ENCODE data around the gene CLEC2L. TPM values are rescaled to one million over a fixed set of nuclear protein-coding genes. Genes with fewer than 3 reads are reported as not detected.

Gene CLEC2L
- total RNA-seq: not detected in 2 replicates

DNA sequence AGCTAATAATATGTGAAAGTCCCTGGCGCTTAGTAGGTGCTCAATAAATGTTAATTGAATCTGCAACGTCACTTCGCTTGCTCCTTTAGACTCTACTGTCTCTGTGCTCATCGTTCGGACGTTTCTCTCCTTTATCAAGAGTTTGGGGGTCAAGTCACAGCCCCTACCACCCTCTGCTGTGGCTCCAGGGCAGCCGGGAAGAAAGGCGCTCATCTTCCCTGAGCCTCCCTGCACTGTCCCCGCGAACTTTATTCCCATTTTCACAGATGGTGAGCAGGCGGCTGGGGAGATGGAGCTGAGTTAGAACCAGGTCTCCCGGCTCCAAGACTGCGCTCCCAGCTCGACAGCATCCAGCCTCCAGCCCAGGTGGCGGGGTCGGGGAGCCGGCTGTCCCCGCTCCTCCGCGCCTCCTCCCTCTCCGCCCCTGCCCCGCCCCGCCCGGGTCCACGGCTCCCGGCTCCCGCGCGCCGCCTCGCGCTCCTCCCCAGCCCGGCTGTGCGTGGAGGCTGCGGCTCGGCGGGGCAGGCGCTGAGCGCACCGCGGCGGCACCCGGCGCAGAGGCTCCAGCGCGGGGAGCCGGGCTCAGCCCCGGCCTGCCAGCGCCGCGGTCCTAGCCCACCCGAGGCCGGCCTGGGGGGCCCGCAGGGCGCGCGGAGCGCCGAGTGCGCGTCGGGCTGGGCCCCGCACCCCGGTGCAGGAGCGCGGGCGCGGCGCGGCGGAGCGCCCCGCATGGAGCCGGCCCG, at the start of gene CLEC2L:
Gene CLEC2L (plus strand): TSS at position 487 of the 743 bp plus-strand sequence. CDS start 243 bp downstream, at position 730.
- H3K4me1 Mint-ChIP-seq: peaks cover 4% of the 10 kb centered on the region
- no peak within 1 kb of the TSS for H3K27ac Mint-ChIP-seq
- H3K36me3 Mint-ChIP-seq (ENCODE audit: low read depth): no peaks in the 10 kb centered on the region
- peaks cover 4% of the 10 kb centered on the region for H3K9me3 Mint-ChIP-seq
- no peak for DNase-seq
- intact Hi-C loops (cut with micrococcal nuclease): no loop called here
- H3K4me3 Mint-ChIP-seq: no peak within 1 kb of the TSS
- H3K27me3 Mint-ChIP-seq: peaks cover 44% of the 10 kb centered on the region

- H3K4me1 Mint-ChIP-seq: no peaks in the 10 kb centered on the region
- no peak overlapping the region for H3K4me3 Mint-ChIP-seq
- intact Hi-C loops (cut with micrococcal nuclease): no loop called here
- H3K27ac Mint-ChIP-seq: no peak overlapping the region
- DNase-seq: no peak
- no peaks in the 10 kb centered on the region for H3K9me3 Mint-ChIP-seq
- no peaks in the 10 kb centered on the region for H3K36me3 Mint-ChIP-seq (ENCODE audit: low read depth)
- peaks cover 7% of the 10 kb centered on the region for H3K27me3 Mint-ChIP-seq
Measured at GRCh38 chr7:139476139-139476538, 47.3 kb upstream of the CLEC2L start.

DNA sequence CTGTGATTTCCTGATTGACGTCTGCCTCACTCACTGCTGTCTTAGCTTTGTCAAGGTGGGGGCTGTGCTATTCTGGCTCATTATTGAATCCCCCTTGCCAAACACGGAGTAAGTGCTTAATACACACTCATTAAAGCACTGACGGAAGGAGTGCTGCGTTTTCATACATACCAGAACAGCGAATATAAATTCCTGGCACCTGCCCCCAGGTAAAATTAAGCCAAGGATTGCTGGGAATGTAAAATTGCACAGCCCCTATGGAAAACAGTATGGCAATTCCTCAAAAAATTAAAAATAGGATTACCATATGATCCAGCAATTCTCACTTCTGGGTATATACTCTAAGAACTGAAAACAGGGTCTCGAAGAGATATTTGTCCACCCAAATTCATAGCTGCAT, 46.6 kb upstream of the CLEC2L start:
- intact Hi-C loops (cut with micrococcal nuclease): no loop called here
- Mint-ChIP-seq H3K9me3 (no peaks in the 10 kb centered on the region), H3K36me3 (ENCODE audit: low read depth) (no peaks in the 10 kb centered on the region), H3K27ac (no peak overlapping the region), H3K27me3 (peaks cover 13% of the 10 kb centered on the region), H3K4me1 (no peaks in the 10 kb centered on the region), H3K4me3 (no peak overlapping the region)
- DNase-seq: no peak

- Mint-ChIP-seq H3K36me3 (ENCODE audit: low read depth) (no peaks in the 10 kb centered on the region), H3K27me3 (peaks cover 22% of the 10 kb centered on the region), H3K27ac (no peak overlapping the region), H3K4me3 (no peak overlapping the region), H3K4me1 (peaks cover 1% of the 10 kb centered on the region), H3K9me3 (no peaks in the 10 kb centered on the region)
- DNase-seq: no peak
- intact Hi-C loops (cut with micrococcal nuclease): no loop called here
Measured at GRCh38 chr7:139479620-139480019, 43.9 kb upstream of the CLEC2L start.

DNA sequence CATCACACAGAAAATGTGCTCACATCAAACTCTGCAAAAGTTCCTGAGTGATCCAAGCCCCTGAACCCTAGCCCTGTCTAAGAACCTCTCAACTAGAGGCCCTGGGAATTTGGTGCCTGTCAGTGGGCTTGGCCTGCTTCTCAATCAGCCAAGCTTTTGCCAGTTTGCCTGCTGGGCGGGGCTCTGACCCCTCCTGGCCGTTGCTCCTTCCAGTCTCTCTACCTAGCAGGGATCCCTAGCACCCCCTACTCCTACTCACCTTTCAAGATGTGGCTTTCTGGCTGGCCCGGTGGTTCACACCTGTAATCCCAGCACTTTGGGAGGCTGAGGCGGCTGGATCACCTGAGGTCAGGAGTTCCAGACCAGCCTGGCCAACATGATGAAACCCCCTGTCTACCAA, 42.1 kb upstream of the CLEC2L start:
- intact Hi-C loops (cut with micrococcal nuclease): no loop called here
- H3K4me1 Mint-ChIP-seq: peaks cover 1% of the 10 kb centered on the region
- peaks cover 36% of the 10 kb centered on the region for H3K27me3 Mint-ChIP-seq
- no peak overlapping the region for H3K4me3 Mint-ChIP-seq
- no peak for DNase-seq
- H3K9me3 Mint-ChIP-seq: no peaks in the 10 kb centered on the region
- no peaks in the 10 kb centered on the region for H3K36me3 Mint-ChIP-seq (ENCODE audit: low read depth)
- H3K27ac Mint-ChIP-seq: no peak overlapping the region

DNA sequence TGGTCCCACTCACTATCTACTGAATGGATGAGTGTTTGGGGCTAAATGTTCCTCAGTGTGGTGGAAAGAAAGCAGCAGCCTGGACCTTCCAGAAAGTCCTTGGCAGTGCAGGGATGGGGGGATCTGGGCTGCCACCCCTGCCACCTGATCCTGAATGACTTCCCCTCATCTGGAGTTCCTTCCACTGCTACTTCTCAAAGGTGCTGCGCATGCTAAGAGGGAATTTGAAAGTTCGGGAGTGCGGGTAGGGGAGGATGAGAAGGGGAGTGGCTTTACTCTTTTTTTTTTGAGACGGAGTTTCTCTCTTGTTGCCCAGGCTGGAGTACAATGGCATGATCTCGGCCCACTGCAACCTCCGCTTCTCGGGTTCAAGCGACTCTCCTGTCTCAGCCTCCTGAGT, 41.4 kb upstream of the CLEC2L start:
- H3K4me3 Mint-ChIP-seq: peak overlapping the region; percentile 64
- peaks cover 1% of the 10 kb centered on the region for H3K4me1 Mint-ChIP-seq
- H3K27ac Mint-ChIP-seq: no peak overlapping the region
- H3K27me3 Mint-ChIP-seq: peaks cover 41% of the 10 kb centered on the region
- H3K36me3 Mint-ChIP-seq (ENCODE audit: low read depth): no peaks in the 10 kb centered on the region
- no peak for DNase-seq
- intact Hi-C loops (cut with micrococcal nuclease): no loop called here
- H3K9me3 Mint-ChIP-seq: no peaks in the 10 kb centered on the region

DNA sequence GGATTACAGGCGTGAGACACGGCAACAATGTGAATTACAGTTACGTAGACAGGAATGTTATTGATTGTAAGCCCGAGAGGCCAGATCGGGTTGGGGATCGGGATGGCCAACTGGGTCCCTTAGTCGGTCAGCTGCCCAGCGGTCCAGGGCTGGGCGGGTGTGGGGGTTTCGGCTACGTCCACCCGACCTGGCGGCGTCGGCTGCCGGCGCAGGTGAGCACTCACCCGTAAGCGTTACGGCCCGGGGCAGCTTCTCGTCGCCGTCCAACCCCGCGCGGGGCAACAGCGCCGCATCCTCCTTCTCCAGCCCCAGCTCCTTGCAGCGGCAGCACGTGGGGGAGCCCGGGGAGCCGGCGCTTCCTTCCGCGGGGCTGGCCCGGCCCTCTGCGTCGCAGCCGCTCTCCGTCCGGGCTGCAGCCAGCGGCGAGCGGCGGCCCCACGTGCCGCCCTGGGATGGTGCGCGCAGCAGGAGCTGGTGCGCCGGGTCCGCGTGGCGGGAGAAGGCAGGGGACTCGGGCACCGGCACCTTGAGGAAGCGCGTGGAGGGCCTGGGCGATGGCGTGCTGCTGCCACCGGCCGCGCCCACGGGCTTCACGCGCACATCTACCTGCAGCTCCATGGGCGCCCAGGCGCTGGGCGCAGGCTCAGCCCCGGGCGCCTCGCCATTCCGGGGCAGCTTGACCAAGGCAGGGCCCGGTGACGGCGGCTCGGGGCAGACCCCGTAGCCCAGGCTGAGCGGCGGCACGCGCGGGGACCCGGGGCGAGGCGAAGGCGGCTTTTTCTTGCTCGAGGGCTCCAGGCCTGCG, 40.6 kb upstream of the CLEC2L start:
- peaks cover 46% of the 10 kb centered on the region for H3K27me3 Mint-ChIP-seq

DNA sequence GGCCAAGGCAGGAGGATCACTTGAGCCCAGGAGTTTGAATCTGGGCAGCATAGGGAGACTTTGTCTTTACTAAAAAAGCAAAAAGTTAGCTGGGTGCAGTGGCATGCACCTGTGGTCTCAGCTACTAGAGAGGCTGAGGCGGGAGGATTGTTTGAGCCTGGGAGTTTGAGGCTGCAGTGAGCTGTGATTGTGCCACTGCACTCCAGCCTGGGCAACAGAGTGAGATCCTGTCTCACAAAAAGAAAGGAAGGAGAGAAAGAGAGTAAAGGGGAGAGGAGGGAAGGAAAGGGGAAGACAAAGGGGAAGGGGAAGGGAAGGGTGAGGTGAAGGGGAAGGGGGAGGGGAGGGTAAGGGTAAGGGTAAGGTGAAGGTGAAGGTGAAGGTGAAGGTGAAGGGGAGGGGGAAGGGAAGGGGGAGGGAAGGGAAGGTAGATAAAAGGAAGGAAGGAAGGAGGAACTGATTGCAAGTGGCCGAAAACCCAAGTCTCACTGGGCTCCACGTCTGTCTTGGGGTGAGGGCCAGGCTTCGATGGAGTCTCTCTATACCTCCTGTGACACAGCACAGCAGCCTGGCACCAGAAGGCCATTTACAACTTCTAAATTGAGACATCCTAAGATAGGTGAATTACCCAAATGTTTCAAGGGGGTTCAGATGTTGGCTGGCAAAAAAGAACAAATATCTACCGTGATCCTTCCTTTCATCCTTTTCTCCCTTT, 36.0 kb upstream of the CLEC2L start:
- H3K36me3 Mint-ChIP-seq (ENCODE audit: low read depth): no peaks in the 10 kb centered on the region
- H3K27ac Mint-ChIP-seq: no peak overlapping the region
- no peak overlapping the region for H3K4me3 Mint-ChIP-seq
- H3K27me3 Mint-ChIP-seq: peaks cover 38% of the 10 kb centered on the region
- H3K4me1 Mint-ChIP-seq: no peaks in the 10 kb centered on the region
- DNase-seq: no peak
- no peaks in the 10 kb centered on the region for H3K9me3 Mint-ChIP-seq
- intact Hi-C loops (cut with micrococcal nuclease): no loop called here

More for the DNA sequence above, 40.6 kb upstream of the CLEC2L start:
- Mint-ChIP-seq H3K36me3 (ENCODE audit: low read depth) (no peaks in the 10 kb centered on the region), H3K4me1 (peaks cover 1% of the 10 kb centered on the region), H3K9me3 (no peaks in the 10 kb centered on the region), H3K4me3 (peak overlapping the region; percentile 64), H3K27ac (peak overlapping the region; percentile 41)
- intact Hi-C loops (cut with micrococcal nuclease): no loop called here
- peak; percentile 71 for DNase-seq

GRCh38 chr7:139488810-139489209, 34.7 kb upstream of the CLEC2L start:
- H3K4me3 Mint-ChIP-seq: no peak overlapping the region
- H3K27me3 Mint-ChIP-seq: peaks cover 38% of the 10 kb centered on the region
- no peak overlapping the region for H3K27ac Mint-ChIP-seq
- intact Hi-C loops (cut with micrococcal nuclease): no loop called here
- H3K9me3 Mint-ChIP-seq: no peaks in the 10 kb centered on the region
- no peaks in the 10 kb centered on the region for H3K4me1 Mint-ChIP-seq
- DNase-seq: no peak
- H3K36me3 Mint-ChIP-seq (ENCODE audit: low read depth): no peaks in the 10 kb centered on the region

DNA sequence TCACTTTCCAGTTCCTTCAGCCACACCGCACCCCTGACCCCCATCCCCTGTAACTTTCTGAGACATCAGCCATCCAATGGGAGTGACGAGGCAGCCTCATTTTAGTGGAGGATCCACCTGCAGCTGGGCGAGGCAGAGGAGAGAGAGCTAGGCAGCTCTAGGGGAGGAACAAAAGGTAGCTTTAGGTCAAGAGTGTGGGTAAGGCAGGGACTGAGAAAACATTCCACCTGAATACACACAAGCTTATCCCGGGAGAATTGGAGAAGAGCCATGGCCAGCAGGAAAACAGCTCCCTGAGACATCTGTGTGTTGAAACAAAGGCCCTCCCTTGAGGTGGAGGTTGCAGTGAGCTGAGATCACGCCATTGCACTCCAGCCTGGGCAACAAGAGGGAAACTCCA, 33.4 kb upstream of the CLEC2L start:
- Mint-ChIP-seq H3K27me3 (peaks cover 31% of the 10 kb centered on the region), H3K4me1 (peaks cover 7% of the 10 kb centered on the region), H3K36me3 (ENCODE audit: low read depth) (no peaks in the 10 kb centered on the region), H3K4me3 (no peak overlapping the region), H3K9me3 (no peaks in the 10 kb centered on the region), H3K27ac (no peak overlapping the region)
- intact Hi-C loops (cut with micrococcal nuclease): no loop called here
- no peak for DNase-seq

DNA sequence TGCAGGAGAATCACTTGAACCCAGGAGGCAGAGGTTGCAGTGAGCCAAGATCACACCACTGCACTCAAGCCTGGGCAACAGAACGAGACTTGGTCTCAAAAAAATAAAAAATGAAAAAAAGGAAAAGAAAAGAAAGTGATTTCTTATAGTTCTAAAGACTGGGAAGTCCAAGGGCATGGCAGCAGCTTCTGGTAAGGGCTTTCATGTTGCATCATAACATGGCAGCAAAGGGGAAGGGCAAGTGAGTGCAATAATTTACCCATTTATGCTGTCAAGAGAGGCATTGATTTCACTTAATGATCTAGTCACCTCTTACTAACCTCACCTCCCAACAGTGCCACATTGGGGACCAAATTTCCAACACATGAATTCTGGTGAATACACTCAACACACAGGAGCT, 31.2 kb upstream of the CLEC2L start:
- peaks cover 18% of the 10 kb centered on the region for H3K4me1 Mint-ChIP-seq
- no peak overlapping the region for H3K27ac Mint-ChIP-seq
- H3K36me3 Mint-ChIP-seq (ENCODE audit: low read depth): no peaks in the 10 kb centered on the region
- H3K4me3 Mint-ChIP-seq: no peak overlapping the region
- peaks cover 14% of the 10 kb centered on the region for H3K27me3 Mint-ChIP-seq
- H3K9me3 Mint-ChIP-seq: no peaks in the 10 kb centered on the region
- intact Hi-C loops (cut with micrococcal nuclease): no loop called here
- no peak for DNase-seq

DNA sequence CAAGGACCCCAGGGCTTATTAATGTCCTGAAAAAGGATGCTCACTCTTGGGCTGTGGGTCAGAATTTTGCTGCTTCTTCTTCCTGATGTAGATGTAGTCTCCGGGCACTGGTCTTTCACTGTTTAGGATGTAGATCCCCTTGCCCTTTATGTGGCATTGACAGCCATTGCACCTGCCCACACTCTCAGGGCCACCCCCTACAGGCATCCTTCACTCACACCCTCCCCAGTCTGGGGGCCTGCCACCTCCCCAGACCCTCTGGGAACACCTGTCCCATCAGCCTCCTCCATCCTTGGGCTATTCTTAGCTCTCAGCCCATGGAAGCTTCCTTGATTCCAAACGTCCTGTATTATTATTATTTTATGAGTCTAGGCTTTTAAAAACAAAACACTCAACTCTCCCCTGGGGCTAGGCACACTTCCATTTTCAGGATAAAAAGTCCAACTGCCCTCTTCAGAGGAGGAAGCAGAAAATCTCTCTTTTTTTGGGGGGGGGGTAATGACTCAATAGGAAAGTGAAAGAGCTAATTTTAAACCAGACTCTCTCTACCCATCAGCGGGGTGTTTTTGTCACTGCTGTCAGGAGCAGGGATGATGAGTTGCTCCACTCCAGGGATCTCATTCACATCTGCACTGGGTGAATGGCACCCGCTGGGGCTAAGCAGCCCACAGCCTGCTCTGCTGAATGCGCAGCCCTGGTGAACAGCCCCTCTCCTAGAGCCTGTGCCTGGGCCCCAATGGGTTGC, 28.5 kb upstream of the CLEC2L start:
- Mint-ChIP-seq H3K9me3 (no peaks in the 10 kb centered on the region), H3K27ac (peak overlapping the region; percentile 74), H3K4me3 (peak overlapping the region; percentile 23), H3K36me3 (ENCODE audit: low read depth) (no peaks in the 10 kb centered on the region), H3K27me3 (peaks cover 8% of the 10 kb centered on the region), H3K4me1 (peaks cover 21% of the 10 kb centered on the region)
- DNase-seq: peak; percentile 80
- intact Hi-C loops (cut with micrococcal nuclease): no loop called here

- H3K4me1 Mint-ChIP-seq: peaks cover 23% of the 10 kb centered on the region
- no peaks in the 10 kb centered on the region for H3K9me3 Mint-ChIP-seq
- intact Hi-C loops (cut with micrococcal nuclease): no loop called here
- H3K27ac Mint-ChIP-seq: no peak overlapping the region
- H3K36me3 Mint-ChIP-seq (ENCODE audit: low read depth): no peaks in the 10 kb centered on the region
- no peak overlapping the region for H3K4me3 Mint-ChIP-seq
- H3K27me3 Mint-ChIP-seq: peaks cover 7% of the 10 kb centered on the region
- no peak for DNase-seq
Measured at GRCh38 chr7:139495580-139496125, 27.8 kb upstream of the CLEC2L start.
